HG02571 (cell line): ENCODE measurements around the gene PTPRM.

Experiments
- ATAC-seq: cut with Tn5 transposase; IDR thresholded peaks from one replicate; pipeline ENCODE4 v1.9.1; 2021; ENCODE audit warnings: mild to moderate bottlenecking, moderate library complexity; ENCODE audit not compliant: unreplicated experiment

PTPRM gene

DNA sequence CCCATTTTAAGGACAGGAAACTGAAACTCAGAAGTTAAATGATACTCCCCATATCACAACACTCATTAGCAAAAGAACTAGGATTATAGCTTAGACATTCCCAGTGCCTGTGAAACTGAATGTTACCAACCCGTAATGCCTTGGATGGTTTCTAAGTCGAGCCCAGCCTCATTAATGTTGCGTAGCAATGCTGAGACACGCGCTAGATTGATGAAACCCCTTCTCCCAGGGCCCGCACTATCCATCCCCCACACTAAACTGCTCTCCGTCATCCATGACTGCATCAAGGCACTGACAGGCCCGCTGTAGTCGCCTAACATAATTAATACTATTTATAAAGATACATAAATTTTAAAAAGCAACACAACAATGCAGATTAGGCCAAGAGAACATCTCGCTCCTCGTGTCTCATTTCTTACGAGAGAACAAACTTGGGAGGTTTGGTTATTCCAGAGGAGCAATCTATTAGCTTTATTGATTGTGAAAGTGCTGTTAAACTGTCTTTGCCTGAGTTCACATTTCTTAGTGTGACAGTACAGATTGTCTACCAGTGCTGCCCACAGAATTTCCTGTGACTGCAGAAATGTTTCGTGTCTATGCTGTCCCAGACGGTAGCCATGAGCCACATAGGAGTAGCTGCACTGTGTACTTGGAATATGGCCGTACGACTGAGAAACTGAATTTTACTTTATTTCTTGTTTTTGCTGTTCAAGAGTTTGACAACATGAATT, 729.9 kb downstream of the PTPRM start:
- no peak for ATAC-seq

- ATAC-seq: no peak
Observed at GRCh38 chr18:8298186-8298585, 731.1 kb downstream of the PTPRM start.

DNA sequence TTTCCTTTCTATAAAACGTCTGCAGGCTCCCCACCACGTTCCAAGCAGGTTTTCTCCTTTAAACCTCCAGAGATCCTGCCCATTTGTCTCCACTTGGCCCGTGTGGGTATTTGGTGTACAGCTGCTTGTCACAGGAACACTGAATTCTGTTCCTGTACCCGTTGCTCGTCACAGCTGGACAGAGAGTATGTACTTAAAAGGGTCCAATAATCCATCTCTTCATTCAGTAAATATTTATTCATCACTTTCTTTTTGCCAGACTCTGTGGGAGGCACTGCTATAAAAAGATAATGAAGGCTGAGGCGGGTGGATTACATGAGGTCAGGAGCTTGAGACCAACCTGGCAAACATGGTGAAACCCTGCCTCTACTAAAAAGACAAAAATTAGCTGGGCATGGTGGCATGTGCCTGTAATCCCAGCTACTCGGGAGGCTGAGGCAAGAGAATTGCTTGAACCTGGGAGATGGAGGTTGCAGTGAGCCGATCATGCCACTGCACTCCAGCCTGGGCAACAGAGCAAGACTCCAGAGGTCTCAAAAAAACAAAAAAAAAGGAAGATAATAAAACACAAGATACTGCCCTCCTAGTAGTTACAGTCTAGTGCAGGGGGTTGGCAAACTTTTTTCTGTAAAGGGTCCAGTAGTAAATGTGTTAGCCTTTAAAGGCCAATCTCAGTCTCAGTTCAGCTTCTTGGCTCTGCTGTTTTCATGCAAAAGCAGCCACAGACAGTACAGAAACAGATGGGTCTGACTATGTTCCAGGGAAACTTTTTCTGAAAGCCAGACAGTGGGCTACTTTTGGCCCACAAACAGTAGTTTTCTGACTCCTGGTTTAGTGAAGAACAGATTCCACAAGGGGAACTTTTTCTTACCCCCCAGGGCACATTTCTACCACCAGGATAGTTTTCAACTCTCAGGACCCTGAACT, 732.2 kb downstream of the PTPRM start:
- ATAC-seq: no peak

GRCh38 chr18:8300751-8301410, 733.8 kb downstream of the PTPRM start:
- no peak for ATAC-seq

DNA sequence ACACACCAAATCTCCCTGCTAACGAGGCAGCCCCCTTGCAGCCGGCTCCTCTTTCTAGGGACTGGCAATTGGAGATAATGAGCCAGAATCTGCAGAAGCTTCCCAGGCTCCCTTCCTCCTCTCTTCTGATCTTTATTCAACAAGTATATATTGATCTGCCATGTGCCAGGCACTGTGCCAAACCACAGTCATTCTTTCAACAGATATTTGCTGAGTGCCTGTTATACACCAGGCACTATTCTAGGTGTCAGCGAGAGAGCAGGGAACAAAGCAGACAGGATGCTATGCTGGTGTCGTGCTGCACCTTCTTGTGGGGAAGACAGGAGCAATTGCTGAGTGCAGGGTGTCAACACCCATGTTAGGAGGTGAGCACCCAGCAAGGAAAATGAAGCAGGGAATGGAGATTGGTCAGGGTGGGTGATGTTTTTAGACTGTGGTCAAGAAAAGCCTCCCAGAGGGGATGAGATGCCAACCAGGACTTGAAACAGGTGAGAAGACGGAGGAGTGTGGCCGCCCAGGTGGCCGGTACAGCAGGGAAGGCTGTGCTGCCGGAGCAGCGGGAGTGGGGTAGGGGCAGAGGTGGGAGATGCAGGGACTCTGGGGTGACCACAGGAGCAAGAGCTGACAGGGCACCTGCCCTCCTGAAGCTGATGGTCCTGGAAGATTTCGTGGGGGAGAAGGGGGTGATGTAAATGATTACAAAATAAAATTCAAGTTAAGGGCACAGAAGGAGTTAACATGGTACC, 734.5 kb downstream of the PTPRM start:
- no peak for ATAC-seq

- no peak for ATAC-seq
Observed at GRCh38 chr18:8303151-8303755, 736.1 kb downstream of the PTPRM start.

GRCh38 chr18:8307960-8308359, 740.8 kb downstream of the PTPRM start:
- ATAC-seq: no peak

GRCh38 chr18:8313043-8313442, 745.9 kb downstream of the PTPRM start:
- ATAC-seq: no peak

DNA sequence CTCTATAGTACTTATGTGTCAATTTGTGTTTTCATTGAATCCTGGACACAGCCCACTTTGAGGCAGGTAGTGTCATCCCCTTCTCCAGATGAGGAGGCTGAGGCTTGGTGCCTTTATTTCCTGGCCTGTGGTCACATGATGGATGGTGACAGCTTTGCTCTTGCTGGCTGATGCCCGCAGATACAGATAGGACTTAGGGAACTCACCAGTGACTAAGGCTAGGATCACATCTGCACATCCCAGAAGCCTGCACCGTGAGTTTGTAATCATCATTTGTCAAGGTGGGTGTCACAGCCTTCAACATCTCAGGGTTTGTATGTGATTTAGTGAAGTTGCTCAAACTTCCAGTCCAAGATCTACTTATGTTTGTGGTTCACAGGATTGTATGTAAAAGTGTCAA, 747.0 kb downstream of the PTPRM start:
- ATAC-seq: no peak

DNA sequence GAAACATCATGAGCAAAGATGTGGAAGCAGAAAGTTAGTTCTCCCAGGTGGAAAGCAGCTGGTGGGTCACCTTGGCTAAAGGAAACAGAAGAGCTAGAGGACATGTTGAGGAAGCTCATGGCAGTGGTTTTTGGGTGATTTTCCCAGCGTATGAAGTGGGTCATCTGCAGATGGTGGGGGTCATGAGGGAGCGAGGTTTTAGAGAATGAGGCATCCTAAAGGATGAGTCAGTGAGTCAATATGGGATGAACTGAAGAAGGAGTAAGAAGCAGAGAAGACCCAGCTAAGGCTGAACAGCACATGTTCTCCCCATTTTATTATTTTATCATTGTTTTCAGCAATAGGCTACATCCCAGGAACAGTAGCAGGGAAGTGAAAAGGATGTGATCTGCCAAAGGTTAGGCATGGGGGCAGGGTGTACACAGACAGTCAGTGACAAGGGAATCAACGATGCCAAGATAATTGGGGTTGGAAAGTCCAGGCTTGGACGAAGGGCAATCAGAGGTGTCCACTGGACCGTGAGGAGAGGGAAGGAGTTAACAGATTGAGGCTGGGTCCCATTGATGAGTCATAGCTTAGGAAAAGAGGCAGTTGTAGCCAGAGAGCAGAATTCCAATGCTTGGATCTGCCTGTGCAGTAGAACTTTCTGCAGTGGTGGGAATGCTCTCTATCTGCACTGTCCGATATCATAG, 752.8 kb downstream of the PTPRM start:
- ATAC-seq: no peak

GRCh38 chr18:8322486-8322885, 755.4 kb downstream of the PTPRM start:
- no peak for ATAC-seq

- no peak for ATAC-seq
Observed at GRCh38 chr18:8324343-8325065, 757.4 kb downstream of the PTPRM start.

GRCh38 chr18:8326763-8327394, 759.8 kb downstream of the PTPRM start:
- ATAC-seq: no peak

- no peak for ATAC-seq
Observed at GRCh38 chr18:8328126-8328525, 761.0 kb downstream of the PTPRM start.

DNA sequence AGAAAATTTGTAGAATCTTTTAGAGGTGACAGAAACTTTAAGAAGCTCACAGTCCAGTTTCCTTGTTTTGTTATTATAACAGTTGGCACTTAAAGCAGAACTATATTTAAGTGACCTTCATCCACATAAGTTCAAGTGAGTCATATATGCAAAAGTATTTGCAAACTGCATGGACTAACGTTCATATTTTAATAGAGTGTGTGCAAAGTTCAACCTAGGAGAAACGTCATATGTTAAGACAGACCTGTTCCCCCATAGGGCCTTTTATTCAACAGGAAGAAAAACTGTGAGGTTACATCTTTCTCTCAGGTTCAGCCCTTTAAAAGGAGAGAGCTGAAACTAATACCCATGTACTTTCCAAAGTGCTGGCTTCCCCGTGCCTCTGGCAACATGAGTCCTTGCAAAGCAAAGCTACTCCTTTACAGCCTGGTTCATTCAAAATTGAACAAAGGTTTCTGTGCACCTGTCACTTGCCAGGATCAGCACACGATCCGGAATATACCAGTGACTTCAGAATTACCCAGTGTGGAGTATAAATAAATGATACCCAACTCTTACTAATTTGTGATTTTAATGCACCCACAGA, 762.2 kb downstream of the PTPRM start:
- ATAC-seq: no peak

GRCh38 chr18:8330575-8330974, 763.5 kb downstream of the PTPRM start:
- ATAC-seq: no peak

DNA sequence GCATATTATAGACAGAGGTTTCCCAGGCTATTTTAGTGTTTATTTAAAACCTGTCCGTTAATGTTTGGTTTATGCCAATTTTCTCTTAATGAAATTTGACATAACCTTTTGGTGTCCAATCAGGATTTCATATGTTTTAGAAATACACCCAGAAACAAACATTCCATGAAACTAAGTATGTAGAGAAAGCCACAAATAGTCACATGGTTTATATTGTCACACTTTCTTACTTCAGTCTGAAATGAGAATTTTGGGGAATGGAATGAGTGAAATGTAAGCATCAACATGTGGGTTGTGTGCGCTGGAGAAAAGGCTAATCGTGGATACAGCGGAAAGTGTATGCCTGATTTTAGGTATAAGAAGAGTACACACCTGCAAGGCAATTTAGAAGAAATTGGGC, 765.2 kb downstream of the PTPRM start:
- no peak for ATAC-seq

GRCh38 chr18:8333961-8334360, 766.8 kb downstream of the PTPRM start:
- no peak for ATAC-seq
